ENCODE data around the gene LAMTOR5.

LAMTOR5 gene

DNA sequence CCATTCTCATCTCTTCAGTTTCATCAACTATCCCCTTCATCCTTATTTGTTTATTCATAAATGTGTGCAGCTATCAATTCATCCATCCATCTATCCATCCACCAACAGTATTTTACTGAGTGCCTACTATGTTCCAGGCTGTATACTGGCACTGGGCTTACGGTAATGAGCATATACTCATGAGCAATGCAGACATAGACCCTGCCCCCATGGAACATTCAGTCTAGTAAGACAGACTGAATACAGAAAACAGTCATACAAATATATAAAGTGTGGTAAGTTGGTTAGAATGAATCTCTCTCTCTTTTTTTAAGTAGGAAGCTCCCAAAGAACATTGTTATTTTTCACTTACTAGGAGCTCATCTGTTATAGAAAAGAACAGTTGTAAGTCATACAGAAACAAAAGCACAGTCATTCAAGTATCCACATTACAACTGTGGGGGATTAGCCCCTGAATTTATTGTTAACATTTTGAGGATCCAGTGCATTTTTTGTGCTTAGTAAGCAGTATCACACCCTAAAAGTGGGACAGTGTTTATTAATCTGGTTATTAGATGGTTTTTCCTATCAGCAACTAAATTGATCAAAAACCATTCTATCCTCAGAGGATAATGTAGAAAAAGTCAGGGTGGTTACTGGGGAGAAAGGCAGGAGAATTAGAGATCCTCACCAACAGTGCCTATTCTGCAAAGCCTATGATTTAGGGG, 20.3 kb downstream of the LAMTOR5 start:
- no peak for DNase-seq (ENCODE audit: low read depth)

DNA sequence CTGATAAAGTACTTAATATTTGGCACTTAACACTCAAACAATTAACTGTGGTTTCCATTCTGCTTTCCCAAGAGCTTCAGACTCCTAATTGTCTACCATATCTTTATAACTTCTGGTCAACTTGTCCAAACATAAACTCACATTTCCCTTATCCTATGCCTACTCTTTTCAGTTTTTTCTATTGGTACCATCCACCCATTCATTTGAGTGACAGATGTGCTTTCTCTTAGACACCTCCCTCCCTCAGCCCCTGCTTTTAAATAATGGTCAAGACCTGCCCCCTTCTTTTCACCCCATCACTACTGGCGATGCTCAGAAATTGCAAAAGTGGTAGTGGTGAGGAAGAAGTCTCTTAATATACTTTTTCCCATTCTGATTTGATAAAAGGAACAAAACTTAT, 22.1 kb downstream of the LAMTOR5 start:
- no peak for DNase-seq (ENCODE audit: low read depth)

DNA sequence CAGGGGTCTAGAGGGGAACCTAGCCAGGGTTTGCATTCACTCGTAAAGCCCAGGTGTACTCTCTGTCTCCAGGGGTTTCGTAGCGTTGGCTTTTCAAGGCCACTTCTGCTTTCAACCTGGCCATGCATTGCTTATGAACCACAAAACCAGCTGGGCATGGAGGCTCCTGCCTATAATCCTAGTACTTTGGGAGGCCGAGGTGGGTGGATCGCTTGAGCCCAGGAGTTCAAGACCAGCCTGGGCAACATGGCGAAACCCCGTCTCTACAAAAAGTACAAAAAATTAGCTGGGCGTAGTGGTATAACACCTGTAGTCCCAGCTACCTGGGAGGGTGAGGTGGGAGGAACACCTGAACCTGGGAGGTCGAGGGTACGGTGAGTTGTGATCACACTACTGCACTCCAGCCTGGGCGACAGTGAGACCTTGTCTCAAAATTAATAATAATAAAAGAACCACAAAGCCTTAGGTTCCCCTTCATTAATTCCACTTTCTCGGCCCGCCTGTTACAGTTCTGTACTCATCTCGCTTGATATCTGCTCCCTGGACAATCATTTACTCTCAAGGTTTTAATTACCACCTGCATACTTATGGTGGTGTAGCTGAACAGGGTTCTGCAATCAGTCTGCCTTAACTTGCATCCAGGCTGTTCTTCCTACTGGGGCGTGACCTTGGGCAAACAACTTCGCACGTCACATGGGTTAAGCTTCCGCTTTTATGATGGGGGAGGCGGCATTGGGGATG, 22.7 kb downstream of the LAMTOR5 start:
- no peak for DNase-seq (ENCODE audit: low read depth)

DNA sequence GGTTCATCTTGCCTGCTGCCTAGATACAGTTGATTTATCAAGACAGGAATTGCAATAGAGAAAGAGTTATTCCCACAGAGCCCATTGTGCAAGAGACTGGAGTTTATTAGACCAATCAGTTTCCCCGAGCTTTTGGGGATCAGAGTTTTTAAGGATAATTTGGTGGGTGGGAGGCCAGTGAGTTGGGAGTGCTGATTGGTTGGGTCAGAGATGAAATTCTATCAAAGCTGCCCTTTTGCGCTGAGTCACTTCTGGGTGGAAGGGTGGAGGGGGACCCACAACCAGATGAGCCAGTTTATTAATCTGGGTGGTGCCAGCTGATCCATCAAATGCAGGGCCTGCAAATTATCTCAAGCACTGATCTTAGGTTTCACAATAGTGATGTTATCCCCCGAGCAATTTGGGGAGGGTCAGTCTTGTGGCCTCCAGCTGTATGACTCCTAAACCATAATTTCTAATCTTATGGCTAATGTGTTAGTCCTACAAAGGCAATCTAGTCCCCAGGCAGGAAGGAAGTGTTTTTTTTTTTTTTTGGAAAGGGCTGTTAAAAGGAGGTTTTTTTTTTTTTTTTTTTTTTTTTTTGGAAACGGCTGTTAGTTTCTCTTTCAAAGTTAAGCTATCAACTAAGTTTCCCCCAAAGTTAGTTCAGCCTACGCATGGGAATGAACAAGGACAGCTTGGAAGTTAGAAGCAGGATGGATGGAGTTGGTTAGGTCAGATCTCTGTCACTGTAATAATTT, 24.1 kb downstream of the LAMTOR5 start:
- no peak for DNase-seq (ENCODE audit: low read depth)

DNA sequence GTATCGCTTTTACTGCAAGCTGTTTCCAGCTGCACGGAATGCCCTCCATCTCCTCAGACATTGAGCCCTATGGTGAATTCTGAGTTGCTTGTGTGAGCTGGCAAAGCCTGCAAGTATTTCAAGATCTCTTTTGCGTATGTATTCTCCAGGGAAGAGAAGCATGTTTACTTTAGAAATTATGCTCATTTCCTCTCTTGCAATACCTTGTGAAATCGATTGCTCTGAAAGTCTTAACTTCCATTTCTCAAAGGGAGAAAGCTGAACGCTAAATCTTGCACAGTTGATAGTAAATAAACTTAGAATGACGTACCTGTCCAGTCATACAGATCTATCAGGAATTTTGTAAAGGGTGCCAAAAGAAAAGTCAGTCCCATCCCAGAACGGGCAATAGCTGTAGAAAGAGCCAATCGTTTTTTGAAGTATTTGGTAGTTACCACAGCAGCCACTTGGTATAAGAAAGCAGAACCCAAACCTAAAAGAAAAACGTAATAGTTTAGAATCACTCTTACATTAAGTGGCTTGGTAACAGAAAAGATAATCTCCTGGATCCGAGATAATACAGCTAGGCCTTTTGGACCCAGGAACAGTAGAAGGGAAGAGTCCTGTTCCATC, 26.7 kb downstream of the LAMTOR5 start:
- DNase-seq (ENCODE audit: low read depth): peak; percentile 93

DNA sequence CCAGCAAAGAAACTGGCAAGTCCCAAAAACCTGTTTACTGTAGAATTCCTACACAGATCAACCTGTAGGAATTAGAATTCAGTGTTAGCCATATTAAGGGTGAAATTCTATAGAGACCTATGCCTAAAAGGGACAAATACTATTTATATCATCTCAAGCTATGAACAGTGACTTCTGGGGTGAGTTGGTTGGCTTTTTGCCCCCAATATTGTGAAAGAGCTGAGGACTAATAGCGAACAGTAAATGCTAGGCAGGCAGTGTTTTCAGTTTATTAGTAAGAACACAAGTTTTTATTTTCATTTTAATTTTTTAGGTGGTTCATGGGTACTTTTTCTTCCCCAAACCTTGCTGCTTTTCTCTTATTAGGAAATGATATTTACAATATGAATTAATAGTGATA, 32.0 kb downstream of the LAMTOR5 start:
- no peak for DNase-seq (ENCODE audit: low read depth)

DNA sequence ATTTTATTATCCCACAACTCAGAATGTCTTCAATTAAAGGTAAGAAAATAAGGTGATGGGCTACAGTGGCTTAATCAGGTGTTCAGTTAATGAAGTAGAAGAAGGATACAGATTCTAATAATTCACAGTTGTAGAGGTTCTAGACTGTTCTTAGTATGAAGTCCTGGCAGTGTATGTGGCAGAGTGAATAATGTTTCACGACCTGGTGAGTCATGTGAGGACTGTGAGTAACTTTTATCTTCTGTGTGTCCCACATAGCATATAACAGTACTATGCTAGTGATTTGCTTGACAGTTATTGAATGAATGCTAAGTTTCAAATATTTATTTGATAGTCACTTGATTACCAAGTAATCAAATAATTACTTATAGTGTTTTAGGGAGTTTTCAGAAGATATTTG, 36.7 kb downstream of the LAMTOR5 start:
- peak; percentile 59 for DNase-seq (ENCODE audit: low read depth)

DNA sequence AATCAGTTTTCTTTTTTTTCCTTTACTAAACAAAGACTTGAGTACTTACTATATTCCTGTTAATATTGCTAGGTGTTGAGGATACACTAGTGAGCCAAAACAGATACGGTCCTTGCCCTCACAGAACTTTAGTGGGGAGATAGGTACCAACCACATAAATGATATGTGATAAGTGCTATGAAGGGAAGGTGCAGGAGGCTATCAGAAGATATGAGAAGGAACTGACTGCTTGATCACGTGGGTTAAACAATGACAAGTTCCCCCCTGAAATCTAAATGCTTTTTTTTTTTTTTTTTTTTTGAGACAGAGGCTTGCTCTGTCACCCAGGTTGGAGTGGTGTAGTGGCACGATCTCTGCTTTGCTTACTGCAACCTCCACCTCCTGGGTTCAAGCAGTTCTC, 43.3 kb downstream of the LAMTOR5 start:
- DNase-seq (ENCODE audit: low read depth): no peak

DNA sequence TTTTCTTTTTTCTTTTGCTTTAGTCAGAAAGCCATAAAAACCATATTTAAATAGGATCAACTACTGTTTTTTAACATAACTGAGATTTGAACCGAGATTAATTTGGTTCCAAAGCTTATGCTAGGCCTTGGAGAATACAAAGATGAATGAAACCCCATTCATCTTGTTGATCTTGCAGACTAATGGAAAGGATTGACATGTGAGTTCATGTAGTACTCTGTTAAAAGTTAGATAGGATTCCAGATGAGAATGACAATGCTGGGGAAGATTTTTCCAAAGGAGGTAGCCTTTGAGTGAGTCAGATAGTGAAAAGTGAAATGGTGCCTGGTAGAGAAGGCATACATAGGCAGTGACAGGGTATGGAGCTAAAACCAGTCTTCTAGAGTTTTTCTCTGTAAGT, 45.6 kb downstream of the LAMTOR5 start:
- DNase-seq (ENCODE audit: low read depth): no peak

DNA sequence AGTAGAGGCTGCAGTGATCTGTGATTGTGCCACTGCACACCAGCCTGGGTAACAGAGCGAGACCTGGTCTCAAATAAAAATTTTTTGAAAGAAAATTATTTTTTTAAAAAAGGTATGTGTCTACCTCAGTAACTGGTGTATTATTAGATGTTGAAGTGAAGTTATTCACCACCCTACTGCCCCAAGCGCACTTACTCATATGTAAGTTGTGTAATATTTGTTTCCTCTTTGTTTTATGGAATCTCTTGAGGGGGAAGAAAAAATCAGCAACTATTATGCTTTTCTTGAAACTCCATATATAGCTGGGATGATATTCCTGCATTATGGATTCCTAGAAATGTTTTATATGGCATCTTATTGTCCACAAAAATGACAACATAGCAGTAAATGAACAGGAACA, 47.1 kb downstream of the LAMTOR5 start:
- DNase-seq (ENCODE audit: low read depth): no peak

DNA sequence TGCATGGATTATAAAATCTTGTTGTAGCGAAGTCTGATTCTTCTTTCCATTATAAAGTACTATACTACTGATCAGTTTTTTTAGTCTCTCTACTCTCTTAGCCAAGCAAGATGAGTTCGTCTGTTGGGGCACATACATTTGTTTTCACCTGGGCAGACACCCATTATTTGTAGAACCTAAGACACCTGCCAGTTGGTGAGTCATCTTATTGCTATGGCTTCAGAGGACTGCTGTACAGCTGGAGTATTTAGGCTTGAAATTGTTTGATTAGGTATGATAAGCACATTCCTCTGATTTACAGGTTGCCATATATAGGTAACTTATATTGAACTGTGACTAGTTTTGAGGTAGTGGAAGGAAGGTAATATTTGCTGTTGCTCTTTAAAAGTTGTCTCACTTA, 51.1 kb downstream of the LAMTOR5 start:
- DNase-seq (ENCODE audit: low read depth): no peak

DNA sequence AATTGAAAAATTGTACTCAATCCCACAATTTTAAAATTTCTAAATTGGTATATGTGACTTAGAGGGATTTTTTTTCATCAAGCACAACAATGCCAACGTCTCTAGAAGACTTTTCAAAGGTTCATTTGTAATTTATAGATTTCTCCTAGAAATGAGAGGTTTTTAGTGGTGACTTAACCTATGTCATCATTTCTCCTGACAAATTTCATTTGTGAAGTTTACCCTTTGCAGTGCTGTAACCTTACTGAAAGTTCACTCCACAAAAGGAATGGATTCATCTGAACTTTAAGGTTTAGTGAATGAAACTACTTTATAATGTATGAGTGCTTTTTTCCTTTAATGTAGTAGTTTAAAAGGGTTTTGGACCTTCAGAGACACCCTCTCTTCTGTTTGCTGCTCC, 52.2 kb downstream of the LAMTOR5 start:
- DNase-seq (ENCODE audit: low read depth): no peak

Measured in stromal cell of bone marrow (primary cell).